Osteoblast (primary cell): Measurements from ENCODE around the gene RHOH. TPM values are rescaled to one million over a fixed set of nuclear protein-coding genes. Genes with fewer than 3 reads are reported as not detected.
"Not testable (repeated sequence)": the region's sequence is repeated elsewhere in the genome, so short reads cannot be mapped to it uniquely, and the experiment has no call there.

Source experiments
- DNase-seq: peaks from one replicate; pipeline ENCODE4 v3.0.0; 2011; ENCODE audit warnings: low spot score, mixed read lengths; ENCODE audit not compliant: insufficient read length; ENCODE audit errors: missing footprints
- H2AFZ ChIP-seq: 2 replicates; pipeline ENCODE4 v1.6.0; 2011; ENCODE audit warnings: mild to moderate bottlenecking, low read length
- H3K27ac ChIP-seq: 2 replicates; pipeline ENCODE4 v1.5.1; 2011; ENCODE audit warnings: mild to moderate bottlenecking, low read depth, low read length, moderate library complexity
- H3K27me3 ChIP-seq: 2 replicates; pipeline ENCODE4 v1.6.0; 2012; ENCODE audit warnings: mild to moderate bottlenecking, control low read depth, inconsistent platforms, low read length, moderate library complexity; ENCODE audit not compliant: insufficient read depth
- H3K36me3 ChIP-seq: 2 replicates; pipeline ENCODE4 v1.5.1; 2011; ENCODE audit warnings: mild to moderate bottlenecking, low read length, control low read depth, moderate library complexity; ENCODE audit not compliant: insufficient read depth
- H3K4me1 ChIP-seq: 2 replicates; pipeline ENCODE4 v1.5.1; 2011; ENCODE audit warnings: mild to moderate bottlenecking, low read length, control low read depth, moderate library complexity; ENCODE audit not compliant: insufficient read depth
- H3K4me2 ChIP-seq: 2 replicates; pipeline ENCODE4 v1.6.0; 2011; ENCODE audit warnings: mild to moderate bottlenecking, low read length; ENCODE audit not compliant: insufficient read depth
- H3K4me3 ChIP-seq: fragments of 200-600 bp; sonication (generic); 3 replicates; pipeline ENCODE4 v1.5.1; 2012; ENCODE audit warnings: mild to moderate bottlenecking, low read length, inconsistent platforms; ENCODE audit not compliant: insufficient read depth
- H3K79me2 ChIP-seq: 2 replicates; pipeline ENCODE4 v1.6.0; 2012; ENCODE audit warnings: mild to moderate bottlenecking, low read length, control low read depth, inconsistent platforms; ENCODE audit not compliant: insufficient read depth
- H3K9me3 ChIP-seq: 2 replicates; pipeline ENCODE4 v1.5.1; 2011; ENCODE audit warnings: low read depth, low read length, control low read depth
- H4K20me1 ChIP-seq: 2 replicates; pipeline ENCODE4 v1.6.0; 2012; ENCODE audit warnings: mild to moderate bottlenecking, low read length, control low read depth; ENCODE audit not compliant: insufficient read depth
- CTCF ChIP-seq: IDR thresholded peaks from 2 replicates; pipeline ENCODE4 v1.5.1; 2011; ENCODE audit warnings: mild to moderate bottlenecking, low read depth, low read length, moderate library complexity; ENCODE audit errors: extremely low read depth
- total RNA-seq: library from RNA; depleted of rRNA; stranded (reverse); fragments of >200 nt; gene quantifications from 2 replicates; pipeline ENCODE4 v1.2.3, GENCODE V29; 2012

Gene RHOH
- total RNA-seq: under 0.01 TPM in 1 of 2 replicates, not detected in the other

DNA sequence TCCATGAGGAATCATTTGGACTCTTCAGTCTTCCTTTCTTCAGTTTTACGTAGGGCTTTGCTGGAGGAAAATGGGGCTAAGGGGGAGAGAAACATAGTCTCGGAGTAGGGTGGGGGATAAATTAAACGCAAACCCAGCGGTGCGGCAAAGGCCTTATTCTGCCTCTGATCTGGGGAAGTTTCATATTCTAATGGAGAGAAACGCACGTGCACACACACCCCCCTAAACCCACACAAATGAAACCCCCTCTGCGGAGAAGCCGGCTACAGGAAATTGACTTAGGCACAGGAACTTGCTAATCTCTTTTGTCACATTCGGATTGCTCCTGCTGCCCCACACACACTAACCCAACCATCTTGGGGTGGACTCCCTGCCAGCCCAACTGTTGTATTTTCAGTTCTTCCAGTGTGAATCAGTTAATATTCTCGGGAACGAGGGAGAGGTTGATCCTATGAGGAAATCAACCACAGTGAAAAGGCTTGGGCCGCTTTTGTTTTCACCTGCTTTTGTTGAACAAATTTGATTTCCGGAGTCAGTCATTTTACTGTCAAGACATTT is at the start of gene RHOH:
Gene RHOH (plus strand): TSS at position 308 of the 558 bp plus-strand sequence. CDS start 46,356 bp downstream, outside the sequence.
- Histone ChIP-seq H3K27me3 (no peaks in the 10 kb centered on the region), H3K79me2 (no peaks in the 10 kb centered on the region), H3K27ac (no peak within 1 kb of the TSS), H3K4me2 (no peak within 1 kb of the TSS), H4K20me1 (no peaks in the 10 kb centered on the region), H3K4me1 (no peaks in the 10 kb centered on the region), H3K4me3 (no peak within 1 kb of the TSS), H2AFZ (no peak within 1 kb of the TSS), H3K36me3 (no peaks in the 10 kb centered on the region), H3K9me3 (no peaks in the 10 kb centered on the region)
- DNase-seq: no peak
- no peak for TF ChIP-seq CTCF

DNA sequence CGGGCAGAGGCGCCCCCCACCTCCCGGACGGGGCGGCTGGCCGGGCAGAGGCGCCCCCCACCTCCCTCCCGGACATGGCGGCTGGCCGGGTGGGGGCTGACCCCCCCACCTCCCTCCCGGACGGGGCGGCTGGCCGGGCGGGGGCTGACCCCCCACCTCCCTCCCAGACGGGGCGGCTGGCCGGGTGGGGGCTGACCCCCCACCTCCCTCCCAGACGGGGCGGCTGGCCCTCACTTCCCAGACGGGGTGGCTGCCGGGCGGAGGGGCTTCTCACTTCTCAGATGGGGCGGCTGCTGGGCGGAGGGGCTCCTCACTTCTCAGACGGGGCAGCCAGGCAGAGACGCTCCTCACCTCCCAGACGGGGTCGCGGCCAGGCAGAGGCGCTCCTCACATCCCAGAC is 49.3 kb upstream of the RHOH start:
- H4K20me1 ChIP-seq, H3K27ac ChIP-seq, H3K9me3 ChIP-seq, H3K4me3 ChIP-seq, H2AFZ ChIP-seq, H3K79me2 ChIP-seq, H3K27me3 ChIP-seq, H3K36me3 ChIP-seq, H3K4me2 ChIP-seq, H3K4me1 ChIP-seq, DNase-seq: not testable (repeated sequence)

GRCh38 chr4:40149960-40150385 is 46.9 kb upstream of the RHOH start:
- Histone ChIP-seq H3K4me3 (no peak overlapping the region), H2AFZ (no peak overlapping the region), H3K79me2 (no peaks in the 10 kb centered on the region), H3K36me3 (no peaks in the 10 kb centered on the region), H4K20me1 (no peaks in the 10 kb centered on the region), H3K27ac (no peak overlapping the region), H3K9me3 (peaks cover 2% of the 10 kb centered on the region), H3K4me2 (no peak overlapping the region), H3K4me1 (no peaks in the 10 kb centered on the region), H3K27me3 (no peaks in the 10 kb centered on the region)
- peak; percentile 75 for TF ChIP-seq CTCF
- DNase-seq: peak; percentile 91

DNA sequence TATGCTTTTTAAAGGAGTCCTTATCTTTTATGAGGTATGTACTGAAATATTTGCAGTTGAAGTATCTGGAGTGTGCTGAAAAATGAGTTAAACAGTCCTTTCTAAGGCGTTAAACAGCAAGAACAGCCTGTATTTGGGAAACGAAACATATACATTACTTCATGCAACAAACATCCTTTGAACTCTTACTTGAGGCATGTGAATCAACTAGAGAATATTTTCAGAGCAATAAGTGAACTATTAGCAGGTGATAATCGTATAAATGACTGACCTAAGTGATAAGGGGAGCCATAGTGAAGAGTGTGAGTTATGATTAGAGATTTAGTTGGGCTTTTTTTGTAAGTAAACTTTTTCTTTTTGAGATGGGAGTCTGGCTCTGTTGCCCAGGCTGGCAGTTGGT is 45.9 kb upstream of the RHOH start:
- H3K27me3 ChIP-seq: no peaks in the 10 kb centered on the region
- no peak overlapping the region for H3K4me2 ChIP-seq
- no peaks in the 10 kb centered on the region for H4K20me1 ChIP-seq
- H2AFZ ChIP-seq: no peak overlapping the region
- no peak for TF ChIP-seq CTCF
- no peak for DNase-seq
- H3K9me3 ChIP-seq: peaks cover 2% of the 10 kb centered on the region
- no peak overlapping the region for H3K4me3 ChIP-seq
- H3K36me3 ChIP-seq: no peaks in the 10 kb centered on the region
- H3K4me1 ChIP-seq: no peaks in the 10 kb centered on the region
- no peaks in the 10 kb centered on the region for H3K79me2 ChIP-seq
- H3K27ac ChIP-seq: no peak overlapping the region
